GM18951 (cell line): ENCODE measurements around the gene ASTN2.

Experiments used
- POLR2A ChIP-seq: IDR thresholded peaks from 4 replicates; pipeline ENCODE4 v1.6.1; 2011; ENCODE audit warnings: mild to moderate bottlenecking; ENCODE audit not compliant: insufficient read length, insufficient read depth; ENCODE audit errors: extremely low read depth
- in situ Hi-C: fragments of 300-500 bp; cut with MboI; formaldehyde crosslinking; loops from one replicate; pipeline ENCODE4 v1.12.0; 2022; ENCODE audit warnings: low sequenced_read_pairs, mixed read lengths, inconsistent platforms; ENCODE audit not compliant: unreplicated experiment

Gene ASTN2

GRCh38 chr9:117211280-117211679, 203.6 kb downstream of the ASTN2 start:
- no peak for TF ChIP-seq POLR2A
- in situ Hi-C loops, result no loop called here

DNA sequence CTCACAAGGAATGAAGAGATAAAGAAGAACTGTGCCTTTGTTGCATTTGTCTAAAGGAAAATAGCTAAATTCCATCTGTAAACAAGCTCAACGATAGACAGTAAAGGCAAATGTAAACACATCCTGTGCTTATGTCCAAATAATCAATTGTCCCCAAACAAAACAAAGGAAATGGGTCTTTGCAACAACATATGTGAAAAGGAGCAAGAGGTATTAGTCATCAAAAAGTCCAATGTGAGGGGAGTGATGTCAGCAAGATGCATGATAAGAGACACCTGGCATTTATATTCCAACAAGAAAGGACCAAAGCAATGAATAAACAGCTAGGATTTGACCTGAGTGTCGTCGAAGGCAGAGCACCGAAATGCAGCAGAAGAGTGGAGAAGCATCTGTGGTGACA, 209.1 kb downstream of the ASTN2 start:
- no peak for TF ChIP-seq POLR2A
- in situ Hi-C loops, result no loop called here

GRCh38 chr9:117204971-117205370, 209.9 kb downstream of the ASTN2 start:
- in situ Hi-C loops, result no loop called here
- no peak for TF ChIP-seq POLR2A

DNA sequence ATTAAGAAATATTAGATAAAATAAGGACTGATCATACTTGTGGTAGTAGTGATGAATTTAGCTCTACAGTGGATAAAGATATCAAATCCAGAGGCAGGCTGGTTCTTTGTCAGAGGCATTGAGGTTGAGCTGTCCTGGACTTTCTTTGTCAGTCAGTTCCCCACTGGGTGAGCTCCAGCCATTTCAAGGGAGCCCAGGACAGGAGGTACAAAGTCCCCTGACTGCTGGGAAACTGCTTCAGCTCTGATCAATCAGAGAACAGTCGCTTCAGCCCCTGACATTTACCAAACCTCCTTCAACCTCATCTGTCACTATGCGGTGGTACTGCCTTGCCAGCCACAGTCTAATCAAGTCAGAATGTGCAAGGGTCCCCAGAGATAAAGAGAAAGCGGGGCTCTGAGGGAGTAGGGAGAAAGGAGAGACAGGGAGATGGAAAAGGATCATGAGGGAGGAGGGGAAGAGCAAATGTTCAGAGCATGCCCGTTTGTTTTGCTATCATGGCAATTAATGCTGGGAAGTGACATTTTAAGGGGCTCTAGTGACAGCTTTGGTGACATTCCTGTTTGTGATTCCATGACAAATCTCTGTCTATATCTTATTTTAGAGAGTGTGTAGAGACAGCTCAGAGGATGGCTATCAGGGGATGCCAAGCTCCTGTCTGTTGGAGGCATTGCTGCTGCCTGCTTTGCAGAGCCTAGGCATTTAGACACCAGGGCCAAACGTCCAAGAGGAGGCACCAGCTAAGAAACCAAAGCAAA, 223.2 kb downstream of the ASTN2 start:
- in situ Hi-C loops, result no loop called here
- TF ChIP-seq POLR2A, result no peak

DNA sequence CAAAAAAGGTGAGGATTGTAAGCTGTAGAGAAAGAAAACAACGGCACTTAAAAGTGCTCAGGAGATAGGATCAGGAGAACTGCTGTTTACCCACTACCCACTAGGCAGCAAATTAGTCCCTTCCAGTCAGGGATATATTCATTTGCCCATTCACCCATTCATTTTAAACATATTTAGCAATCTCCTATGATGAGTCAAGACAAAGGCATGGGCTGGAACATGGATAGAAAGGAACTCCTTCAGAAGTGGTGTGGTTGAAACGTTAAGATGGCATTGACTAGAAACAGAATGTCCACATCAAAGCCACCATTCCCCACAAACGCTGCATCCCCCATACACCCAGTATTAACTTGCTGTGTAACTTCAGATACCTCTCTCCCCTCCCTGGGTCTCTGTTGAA, 225.7 kb downstream of the ASTN2 start:
- TF ChIP-seq POLR2A, result no peak
- in situ Hi-C loops, result no loop called here

GRCh38 chr9:117188394-117188793, 226.5 kb downstream of the ASTN2 start:
- no peak for TF ChIP-seq POLR2A
- in situ Hi-C loops, result no loop called here

DNA sequence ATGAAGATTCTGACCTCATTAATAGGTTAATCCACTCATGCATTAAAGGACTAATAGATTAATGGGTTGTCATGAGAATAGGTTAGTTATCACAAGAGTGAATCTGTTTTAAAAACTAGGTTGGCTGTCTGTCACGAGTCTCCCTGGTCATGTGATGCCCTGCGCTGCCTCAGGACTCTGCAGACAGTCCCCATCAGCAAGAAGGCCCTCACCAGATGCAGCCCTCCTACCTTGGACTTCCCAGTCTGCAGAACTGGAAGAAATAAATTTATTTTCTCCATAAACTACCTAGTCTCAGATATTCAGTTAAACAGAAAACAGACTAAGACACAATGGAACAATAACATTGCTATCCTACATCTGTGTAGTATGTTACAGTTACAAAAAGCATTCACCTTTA, 227.4 kb downstream of the ASTN2 start:
- in situ Hi-C loops, result no loop called here
- TF ChIP-seq POLR2A, result no peak

DNA sequence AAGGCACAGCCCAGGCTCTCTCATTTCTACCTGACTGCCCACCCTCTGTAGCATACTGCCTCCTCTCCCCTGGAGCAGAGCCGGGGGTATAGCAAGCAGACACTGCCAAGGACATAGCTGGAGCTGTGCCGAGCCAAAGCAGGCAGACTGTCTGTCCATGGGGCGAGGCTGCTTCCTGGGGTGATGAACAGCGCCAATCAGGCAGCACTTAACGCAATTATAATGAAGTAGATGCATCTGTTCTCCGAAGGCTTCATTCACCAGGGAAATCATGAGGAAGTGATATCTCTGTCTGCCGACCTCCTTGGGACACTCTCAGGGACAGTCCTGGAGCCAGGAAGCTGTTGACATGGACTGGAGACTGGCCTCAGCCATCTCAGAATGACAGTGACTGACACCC, 230.7 kb downstream of the ASTN2 start:
- in situ Hi-C loops, result no loop called here
- TF ChIP-seq POLR2A, result no peak

- in situ Hi-C loops, result no loop called here
- no peak for TF ChIP-seq POLR2A
Observed at GRCh38 chr9:117182046-117182445, 232.8 kb downstream of the ASTN2 start.

DNA sequence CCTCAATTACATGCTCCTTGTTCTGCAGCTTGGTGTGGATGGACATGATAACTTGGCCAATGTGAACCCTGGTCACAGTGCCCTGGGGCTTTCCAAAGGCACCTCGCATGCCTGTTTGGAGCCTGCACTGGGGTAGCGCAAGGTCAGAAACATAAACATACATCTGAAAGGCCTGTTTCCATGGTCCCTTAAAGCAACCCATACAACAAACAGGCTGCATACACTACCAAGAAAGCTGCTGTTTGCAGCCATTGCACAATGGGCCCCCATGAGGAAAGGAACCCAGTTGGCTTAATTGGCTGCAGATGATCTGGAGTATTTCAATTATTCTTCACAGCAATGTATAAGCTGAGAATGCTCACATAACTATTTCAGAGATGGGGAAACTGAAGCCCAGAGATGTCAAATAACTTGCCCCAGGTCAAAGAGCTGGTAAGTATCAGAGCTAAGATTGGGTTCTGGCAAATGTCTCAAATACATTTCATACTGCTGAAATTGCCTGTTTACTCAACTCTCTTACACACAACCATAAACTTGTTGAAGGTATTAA, 233.9 kb downstream of the ASTN2 start:
- TF ChIP-seq POLR2A, result no peak
- in situ Hi-C loops, result no loop called here

- no peak for TF ChIP-seq POLR2A
- in situ Hi-C loops, result no loop called here
Observed at GRCh38 chr9:117178596-117179375, 236.1 kb downstream of the ASTN2 start.

GRCh38 chr9:117170567-117170966, 244.3 kb downstream of the ASTN2 start:
- TF ChIP-seq POLR2A, result no peak
- in situ Hi-C loops, result no loop called here

DNA sequence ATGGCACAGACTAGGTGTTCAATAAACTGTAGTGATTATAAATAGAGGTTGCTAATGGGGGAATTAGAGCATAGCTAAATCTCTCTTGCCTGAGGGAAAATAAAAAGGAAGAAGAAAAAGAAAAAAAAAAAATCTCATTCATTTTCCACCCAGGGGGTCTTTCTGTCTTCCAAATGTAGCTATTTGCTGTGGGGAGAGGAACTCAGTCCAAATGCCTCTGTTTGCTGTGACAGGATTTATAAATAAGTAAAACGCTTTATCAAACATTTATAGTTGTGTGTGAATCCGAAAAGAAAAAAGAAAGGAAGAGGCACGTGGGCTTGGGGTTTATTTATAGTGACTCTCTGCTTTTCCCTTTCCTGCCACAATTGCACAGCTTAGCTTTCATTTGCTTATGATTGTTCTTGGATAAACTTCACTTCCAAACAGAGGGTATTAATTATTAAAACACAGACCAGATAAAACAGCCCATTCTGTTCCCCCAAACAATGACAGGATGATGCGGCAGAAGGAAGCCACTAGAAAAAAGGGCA, 245.7 kb downstream of the ASTN2 start:
- TF ChIP-seq POLR2A, result no peak
- in situ Hi-C loops, result no loop called here

GRCh38 chr9:117164512-117164911, 250.3 kb downstream of the ASTN2 start:
- no peak for TF ChIP-seq POLR2A
- in situ Hi-C loops, result no loop called here

DNA sequence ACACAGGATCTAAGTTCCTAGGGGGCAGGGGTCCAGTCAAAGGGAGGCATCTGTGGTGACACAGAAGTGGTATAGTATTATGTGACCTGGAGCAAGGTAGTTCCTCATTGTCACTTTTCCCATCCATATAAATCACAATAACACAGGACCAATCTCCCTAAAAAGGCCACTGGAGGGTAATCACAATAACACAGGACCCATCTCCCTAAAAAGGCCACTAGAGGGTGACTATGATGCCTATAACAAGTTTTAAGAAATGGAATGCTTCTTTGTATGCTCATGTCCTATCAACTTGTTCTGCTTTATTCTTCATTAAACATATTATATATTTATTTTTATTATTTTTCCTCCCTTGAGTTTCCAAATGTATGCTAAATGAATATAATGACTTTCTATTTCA, 254.6 kb downstream of the ASTN2 start:
- in situ Hi-C loops, result no loop called here
- TF ChIP-seq POLR2A, result no peak
